H4 (cell line): Measurements from ENCODE around the gene TMEM63B. TPM values are rescaled to one million over a fixed set of nuclear protein-coding genes. Genes with fewer than 3 reads are reported as not detected.
"Not testable (repeated sequence)": the region's sequence is repeated elsewhere in the genome, so short reads cannot be mapped to it uniquely, and the experiment has no call there.

ENCODE experiments used
- DNase-seq: peaks from one replicate; pipeline ENCODE4 v3.0.0-alpha.2; 2015; ENCODE audit warnings: low spot score
- total RNA-seq: library from RNA; depleted of rRNA; stranded (reverse); fragments of >200 nt; shearing (Covaris generic); gene quantifications from 2 replicates; pipeline ENCODE4 v1.2.3, GENCODE V29; 2014; rRNA removed

The TMEM63B gene
- total RNA-seq, 1 experiment from 2014 or later: 28.6 TPM

- no peak for DNase-seq
Measured at GRCh38 chr6:44193307-44193910, 66.1 kb downstream of the TMEM63B start.

- no peak for DNase-seq
Measured at GRCh38 chr6:44194326-44194725, 67.0 kb downstream of the TMEM63B start.

DNA sequence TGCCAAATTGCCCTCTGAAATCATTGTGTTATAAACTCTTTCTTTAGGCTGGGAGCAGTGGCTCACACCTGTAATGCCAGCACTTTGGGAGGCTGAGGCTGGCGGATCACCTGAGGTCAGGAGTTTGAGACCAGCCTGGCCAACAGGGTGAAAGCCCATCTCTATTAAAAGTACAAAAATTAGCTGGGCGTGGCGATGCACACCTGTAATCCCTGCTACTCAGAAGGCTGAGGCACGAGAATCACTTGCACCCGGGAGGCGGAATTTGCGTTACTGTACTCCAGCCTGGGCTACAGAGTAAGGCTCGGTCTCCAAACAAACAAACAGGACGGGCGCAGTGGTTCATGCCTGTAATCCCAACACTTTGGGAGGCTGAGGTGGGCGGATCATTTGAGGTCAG lies 69.0 kb downstream of the TMEM63B start:
- not testable (repeated sequence) for DNase-seq

DNA sequence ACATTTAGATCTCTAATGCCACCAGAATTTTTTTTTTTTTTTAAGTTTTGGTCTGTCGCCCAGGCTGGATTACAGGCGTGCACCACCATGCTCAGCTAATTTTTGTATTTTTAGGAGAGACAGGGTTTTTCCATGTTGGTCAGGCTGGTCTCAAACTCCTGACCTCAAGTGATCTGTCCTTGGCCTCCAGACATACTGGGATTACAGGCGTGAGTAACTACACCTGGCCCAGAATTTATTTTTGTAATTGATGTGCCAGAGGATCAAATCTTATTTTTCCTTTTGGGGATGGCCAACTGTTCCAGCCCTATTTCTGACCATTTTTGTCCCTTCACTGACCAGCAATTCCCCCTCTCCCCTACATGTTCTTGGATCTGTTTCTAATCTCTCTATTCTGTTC lies 71.3 kb downstream of the TMEM63B start:
- DNase-seq: no peak

- DNase-seq: no peak
Measured at GRCh38 chr6:44199883-44200282, 72.5 kb downstream of the TMEM63B start.

DNA sequence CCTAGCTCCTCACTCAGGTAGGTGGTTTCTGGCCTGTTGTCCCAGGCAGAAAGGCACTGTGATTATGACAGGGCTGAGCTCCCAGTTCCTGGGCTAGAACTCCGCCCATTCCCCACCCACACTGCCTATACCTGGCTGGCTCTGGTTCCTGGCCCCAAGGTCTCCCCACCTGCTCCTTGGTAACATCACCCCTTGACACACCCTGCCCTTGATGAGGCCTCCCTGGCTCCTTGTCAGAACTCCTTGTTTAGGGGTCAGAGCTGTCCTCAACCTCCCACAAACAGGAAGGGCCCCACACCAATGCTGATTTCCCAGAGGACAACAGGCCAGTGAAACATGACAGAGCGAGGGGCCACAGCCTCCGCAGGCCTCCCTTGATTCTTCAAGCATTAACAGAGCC lies 73.8 kb downstream of the TMEM63B start:
- DNase-seq: no peak

- no peak for DNase-seq
Measured at GRCh38 chr6:44201638-44202303, 74.4 kb downstream of the TMEM63B start.

DNA sequence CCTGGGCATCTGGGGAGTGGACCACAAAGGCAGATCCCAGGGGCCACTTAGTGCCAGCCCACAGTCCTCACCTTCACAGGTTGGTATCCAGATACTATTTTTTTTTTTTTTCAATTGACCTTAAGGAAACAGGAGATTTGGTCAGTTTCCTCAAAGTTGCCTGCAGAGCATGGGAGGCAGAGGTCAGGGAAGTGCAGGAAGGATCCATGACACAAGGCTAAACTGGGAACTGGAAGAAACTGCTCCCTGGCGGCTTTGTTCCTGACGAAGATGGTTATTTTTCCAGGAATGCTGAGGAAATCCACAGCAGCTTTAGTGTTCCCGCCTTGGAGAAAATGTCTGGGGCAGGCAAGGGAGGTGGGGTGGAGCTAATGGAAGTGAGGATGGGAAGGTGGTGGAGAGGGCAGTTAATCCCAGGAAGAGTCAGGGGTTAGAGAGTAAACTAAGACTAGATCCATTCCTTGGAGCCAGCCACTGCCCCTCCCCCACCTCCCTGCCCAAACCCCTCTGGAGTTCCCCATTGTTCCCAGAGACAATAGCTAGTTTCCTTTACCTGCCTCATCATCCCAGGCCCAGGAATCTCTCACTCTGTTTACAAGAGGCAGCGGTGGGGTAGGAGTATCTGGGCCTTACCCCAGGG lies 75.1 kb downstream of the TMEM63B start:
- no peak for DNase-seq

DNA sequence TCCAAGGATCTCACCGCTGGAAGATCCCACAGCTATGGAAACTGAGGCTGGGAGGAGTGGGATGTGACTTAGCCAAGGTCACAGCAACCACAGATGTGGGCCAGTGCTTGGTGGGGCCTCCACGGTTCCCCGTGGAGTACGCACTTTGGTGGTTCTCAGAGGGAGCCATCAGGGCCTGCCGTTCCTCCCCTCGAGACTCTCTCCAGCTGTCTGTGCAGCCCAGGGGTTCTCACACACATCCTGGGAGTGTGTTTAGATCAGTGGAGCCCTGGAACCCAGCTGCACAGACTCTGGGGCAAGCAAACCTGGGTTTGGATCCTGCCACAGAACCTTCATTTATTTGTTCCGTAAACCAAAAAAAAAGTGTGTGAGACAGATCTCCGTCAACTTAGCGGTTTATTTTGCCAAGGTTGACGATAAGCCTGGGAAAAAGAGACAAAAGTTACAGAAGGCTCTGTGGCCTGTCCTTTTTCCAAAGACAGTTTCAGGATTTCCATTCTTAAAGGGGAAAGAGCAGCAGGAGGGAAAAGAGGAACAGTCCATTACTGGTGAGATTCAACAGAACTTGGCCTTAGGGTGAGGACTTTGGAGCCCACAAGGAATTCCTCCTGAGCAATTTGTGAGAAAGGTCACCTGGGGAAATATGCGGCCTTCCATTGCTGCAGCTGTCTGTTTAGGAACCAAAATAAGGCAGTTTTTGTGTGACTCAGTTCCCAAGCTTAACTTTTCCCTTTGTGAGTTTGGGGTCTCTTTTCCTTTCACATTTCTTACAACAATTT lies 75.8 kb downstream of the TMEM63B start:
- DNase-seq: no peak

GRCh38 chr6:44203955-44204354 lies 76.6 kb downstream of the TMEM63B start:
- no peak for DNase-seq

Other genes with a start within 250 kb of the TMEM63B start
- 136 and 145 TPM in 2 replicates for gene MRPL14, start 102 bp upstream of the TMEM63B start, total RNA-seq
- not detected in 2 replicates for gene CAPN11, start 31.3 kb downstream of the TMEM63B start, total RNA-seq
- gene MYMX, start 89.4 kb downstream of the TMEM63B start, total RNA-seq: not detected in 2 replicates
- 17.3 and 33.8 TPM in 2 replicates for gene SLC29A1, start 96.0 kb downstream of the TMEM63B start, total RNA-seq
- 2,045 and 2,316 TPM in 2 replicates for gene HSP90AB1, start 119.5 kb downstream of the TMEM63B start, total RNA-seq
- 177 and 195 TPM in 2 replicates for gene SLC35B2, start 130.0 kb downstream of the TMEM63B start, total RNA-seq
- gene NFKBIE, start 138.0 kb downstream of the TMEM63B start, total RNA-seq: 11.2 and 12.4 TPM in 2 replicates
- 0.37 TPM in 1 of 2 replicates, not detected in the other for gene TMEM151B, start 142.9 kb downstream of the TMEM63B start, total RNA-seq
- gene AARS2, start 185.8 kb downstream of the TMEM63B start, total RNA-seq: 9.5 and 14.0 TPM in 2 replicates
- gene SPATS1, start 215.1 kb downstream of the TMEM63B start, total RNA-seq: not detected in 2 replicates